ENCODE measurements around the gene FOXP1.

GRCh38 chr3:70926835-70927234 lies 656.7 kb downstream of the FOXP1 start:
- no peak for TF ChIP-seq POLR2AphosphoS5 (IDR thresholded peaks at IDR 0.05; ENCODE audit: low read depth, low read length)
- TF ChIP-seq POLR2A (IDR thresholded peaks at IDR 0.05; ENCODE audit: low read depth, low read length), result no peak
- TF ChIP-seq SPI1 (IDR thresholded peaks at IDR 0.05; ENCODE audit: low read depth, low read length), result no peak
- no peak for TF ChIP-seq TAF1 (IDR thresholded peaks at IDR 0.05; ENCODE audit: low read depth, low read length)
